HG02852 (cell line): ENCODE results near the gene PZP.
"Not testable (repeated sequence)": the region's sequence is repeated elsewhere in the genome, so short reads cannot be mapped to it uniquely, and the experiment has no call there.

Experiments used
- ATAC-seq: cut with Tn5 transposase; IDR thresholded peaks from one replicate; pipeline ENCODE4 v1.9.1; 2021; ENCODE audit warnings: mild to moderate bottlenecking, moderate library complexity; ENCODE audit not compliant: unreplicated experiment

Gene PZP

DNA sequence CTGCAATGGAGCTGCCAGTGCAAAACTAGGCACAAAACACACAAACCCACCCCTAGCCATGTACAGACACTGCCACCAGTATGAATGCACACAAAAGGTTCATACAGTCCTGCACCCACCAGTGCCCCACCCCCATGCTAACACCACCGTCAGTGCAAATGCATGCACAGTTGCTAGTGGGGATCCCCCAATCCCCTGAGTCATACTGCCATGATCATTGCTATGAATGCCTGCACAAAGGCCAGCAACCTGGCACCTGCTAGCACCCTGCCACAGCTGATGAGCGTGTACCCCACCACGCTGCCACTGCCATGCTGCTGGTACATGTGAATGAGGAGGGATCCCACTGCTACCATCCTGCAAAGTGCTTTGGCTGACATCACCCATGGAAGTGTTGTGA, 23.9 kb downstream of the PZP start:
- ATAC-seq, result no peak

DNA sequence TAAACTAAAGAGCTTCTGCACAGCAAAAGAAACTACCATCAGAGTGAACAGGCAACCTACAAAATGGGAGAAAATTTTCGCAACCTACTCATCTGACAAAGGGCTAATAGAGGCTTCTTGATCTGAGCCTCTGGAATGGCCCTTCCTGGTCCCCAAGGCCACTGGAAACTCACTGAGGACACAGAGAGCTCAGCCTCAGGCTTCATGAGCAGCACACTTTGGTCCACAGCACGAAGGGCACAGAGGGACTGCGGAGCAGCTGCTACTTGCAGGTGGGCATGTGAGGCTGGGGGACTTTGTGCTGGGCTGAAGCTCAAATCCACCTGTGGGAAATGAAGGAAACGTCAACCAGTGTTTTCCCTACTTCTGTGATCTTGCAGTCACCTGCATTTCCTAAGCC, 27.4 kb downstream of the PZP start:
- ATAC-seq, result no peak

DNA sequence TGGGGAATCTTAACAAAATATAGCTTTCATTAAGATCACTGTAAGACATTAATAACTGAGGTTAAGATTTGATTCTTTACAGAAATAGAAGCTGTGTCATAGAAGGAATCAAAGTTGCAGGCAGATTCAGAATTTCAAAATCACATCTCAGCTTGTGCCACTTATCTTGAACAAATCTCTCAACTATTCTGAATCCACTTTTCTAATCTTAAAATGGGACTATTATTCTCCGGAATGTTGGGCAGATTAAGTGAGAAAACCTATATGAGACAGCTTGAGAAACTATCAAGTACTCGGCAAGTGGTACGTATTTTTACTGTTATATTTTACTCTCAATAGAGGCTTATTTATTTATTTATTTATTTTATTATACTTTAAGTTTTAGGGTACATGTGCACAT, 28.4 kb downstream of the PZP start:
- ATAC-seq, result no peak

- no peak for ATAC-seq
Measured at GRCh38 chr12:9169979-9170634, 38.1 kb downstream of the PZP start.

DNA sequence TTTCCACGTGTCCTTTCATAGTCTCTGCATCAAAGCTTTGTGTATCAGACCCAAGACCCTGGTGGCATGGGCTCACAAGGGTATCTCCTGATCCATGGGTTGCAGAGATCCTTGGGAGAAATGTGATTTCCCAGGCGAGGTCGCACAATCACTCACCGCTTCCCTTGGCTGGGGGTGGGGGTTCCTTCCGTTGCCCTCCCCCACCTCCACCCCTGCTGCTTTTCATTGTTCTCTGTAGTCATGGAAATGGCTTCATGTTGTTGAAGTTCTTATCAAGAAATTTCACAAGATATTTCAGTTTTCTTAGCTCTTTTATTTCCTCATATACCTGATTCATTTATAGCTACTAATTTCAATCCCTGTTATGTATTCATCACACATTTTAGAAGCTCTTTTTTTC, 40.9 kb downstream of the PZP start:
- not testable (repeated sequence) for ATAC-seq

DNA sequence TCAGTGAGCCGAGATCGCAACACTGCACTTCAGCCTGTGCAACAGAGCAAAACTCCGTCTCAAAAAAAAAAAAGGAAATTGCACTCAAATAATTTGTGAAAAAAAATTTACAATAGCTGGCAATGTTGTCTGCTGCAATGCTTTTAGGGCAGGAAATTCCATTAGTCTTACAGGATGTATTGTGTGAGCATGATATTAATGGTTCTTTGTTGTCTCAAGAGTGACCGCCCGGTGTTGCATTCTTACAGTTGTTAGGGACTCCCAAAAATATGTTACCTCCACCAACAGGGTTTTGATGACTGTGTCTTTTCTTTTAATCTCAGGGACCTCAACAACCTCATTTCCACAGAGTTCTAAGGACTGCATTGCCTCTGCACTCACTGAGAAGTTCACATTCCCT, 44.8 kb downstream of the PZP start:
- ATAC-seq, result no peak

DNA sequence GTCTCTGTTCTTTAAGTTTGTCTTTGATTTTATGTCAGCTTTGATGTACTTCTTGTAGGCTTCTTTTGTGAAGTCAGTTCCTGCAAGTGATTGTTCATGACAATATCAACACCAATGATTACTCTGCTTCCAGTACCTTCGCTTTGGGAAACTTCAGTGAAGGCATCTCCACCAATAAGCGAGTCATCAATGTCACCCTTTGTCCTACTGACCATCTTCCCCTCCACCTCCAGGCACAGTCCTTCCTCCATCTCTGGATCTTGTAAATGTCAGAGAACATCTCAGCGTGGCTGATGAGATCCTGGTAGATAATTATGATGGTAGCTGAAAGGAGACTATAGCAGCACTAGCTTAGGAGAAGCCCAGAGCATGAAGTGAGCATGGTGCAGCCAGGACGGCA, 52.1 kb downstream of the PZP start:
- ATAC-seq, result no peak

DNA sequence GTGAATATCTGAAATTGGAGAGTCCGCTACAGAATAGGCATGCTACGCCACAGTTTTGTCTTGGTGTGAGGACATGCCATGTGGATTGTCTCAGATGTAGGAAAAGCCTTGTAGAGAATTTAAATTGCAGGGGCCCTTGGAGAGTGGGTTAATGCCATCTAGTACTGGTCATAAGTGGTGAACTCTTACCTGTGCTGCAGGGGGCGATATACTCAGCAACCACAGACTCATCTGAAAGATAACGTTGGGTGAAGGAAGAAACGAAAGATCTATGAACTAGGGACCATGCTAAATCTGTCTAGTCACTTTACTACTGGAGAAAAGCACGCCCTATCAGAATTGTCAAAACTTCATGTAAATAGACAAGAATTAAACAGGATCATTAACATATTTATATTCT, 58.8 kb downstream of the PZP start:
- ATAC-seq, result no peak

- ATAC-seq, result no peak
Measured at GRCh38 chr12:9148926-9149325, 59.3 kb downstream of the PZP start.

DNA sequence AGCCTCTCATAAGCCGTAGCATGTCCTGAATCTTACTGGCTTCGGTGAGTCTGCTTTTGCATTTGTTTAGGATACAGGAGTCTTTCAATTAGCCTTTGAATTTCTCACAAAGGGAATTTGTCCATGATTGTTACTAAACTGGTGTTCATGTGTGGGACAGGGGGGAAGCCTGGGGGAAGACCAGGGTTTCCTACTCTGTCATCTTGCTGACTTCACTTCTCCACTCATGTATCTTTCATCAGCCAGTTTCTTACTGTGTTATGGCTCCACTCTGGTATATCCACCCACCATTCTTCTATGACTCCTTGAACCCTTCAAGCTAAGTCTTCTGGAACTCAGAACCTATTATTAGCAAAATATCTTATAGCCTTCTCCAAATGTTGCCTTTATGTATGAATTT, 60.7 kb downstream of the PZP start:
- ATAC-seq, result no peak

DNA sequence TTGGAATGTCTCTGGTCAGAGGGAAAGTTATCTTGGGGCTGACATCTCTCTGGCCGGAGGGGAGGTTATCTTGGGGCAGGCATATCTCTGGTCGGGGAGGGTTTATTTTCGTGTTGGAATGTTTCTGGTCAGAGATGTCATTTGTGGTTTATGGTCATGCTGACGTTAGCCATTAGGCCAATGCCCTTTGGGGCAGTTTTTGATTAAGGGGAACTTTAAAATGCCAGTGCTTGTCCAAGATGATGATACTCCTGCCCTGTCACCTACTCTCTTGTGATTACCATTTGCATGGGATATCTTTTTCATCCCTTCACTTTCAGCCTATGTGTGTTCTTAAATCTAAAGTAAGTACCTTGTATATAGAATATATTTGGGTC, 63.5 kb downstream of the PZP start:
- no peak for ATAC-seq

GRCh38 chr12:9143929-9144729, 64.1 kb downstream of the PZP start:
- ATAC-seq, result no peak

- ATAC-seq, result no peak
Measured at GRCh38 chr12:9143137-9143536, 65.1 kb downstream of the PZP start.

DNA sequence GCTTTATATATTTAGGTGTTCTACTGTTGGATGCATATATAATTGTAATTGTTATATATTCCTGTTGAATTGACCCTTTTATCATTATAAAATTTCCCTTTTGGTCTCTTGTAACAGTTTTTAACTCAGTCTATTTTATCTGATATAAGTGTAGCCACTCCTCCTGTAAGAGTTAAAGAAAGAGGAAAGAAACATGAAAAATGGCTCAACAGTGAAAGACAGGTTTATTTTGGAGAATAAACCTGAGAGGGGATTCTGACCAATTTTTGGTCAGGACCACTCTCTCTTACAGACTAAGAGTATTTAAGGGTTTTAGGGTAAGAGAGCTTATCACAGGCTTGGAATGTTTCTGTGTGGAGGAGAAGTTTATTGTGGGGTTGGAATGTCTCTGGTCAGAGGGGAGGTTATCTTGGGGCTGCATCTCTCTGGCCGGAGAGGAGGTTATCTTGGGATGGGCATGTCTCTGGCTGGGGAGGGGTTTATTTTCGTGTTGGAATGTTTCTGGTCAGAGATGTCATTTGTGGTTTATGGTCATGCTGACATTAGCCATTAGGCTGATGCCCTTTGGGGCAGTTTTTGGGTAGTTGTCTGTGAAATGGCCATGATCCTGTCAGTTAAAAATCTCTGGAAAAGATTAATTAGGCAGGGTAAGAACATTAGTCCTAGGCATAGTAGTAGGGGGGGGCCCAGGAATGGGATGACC, 68.5 kb downstream of the PZP start:
- ATAC-seq, result not testable (repeated sequence)

DNA sequence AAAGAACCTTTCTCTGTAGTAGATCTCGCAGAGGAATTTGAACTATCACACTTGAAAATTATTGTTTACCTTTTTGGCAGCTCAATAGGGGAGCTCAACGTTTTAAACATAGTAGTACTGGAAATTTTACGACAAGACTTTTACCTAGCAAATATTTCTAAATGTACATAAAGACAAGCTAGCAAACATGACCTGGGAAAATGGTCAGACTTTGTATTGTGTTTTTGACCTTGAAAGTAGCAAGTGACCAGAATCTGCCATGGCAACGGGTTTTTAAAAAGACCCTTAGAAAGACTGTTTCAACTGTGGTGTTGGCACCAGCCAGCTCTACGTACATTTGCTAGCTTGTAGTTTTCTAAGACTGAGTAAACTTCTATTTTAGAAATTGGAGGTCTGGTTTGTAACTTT, 72.3 kb downstream of the PZP start:
- ATAC-seq, result no peak

DNA sequence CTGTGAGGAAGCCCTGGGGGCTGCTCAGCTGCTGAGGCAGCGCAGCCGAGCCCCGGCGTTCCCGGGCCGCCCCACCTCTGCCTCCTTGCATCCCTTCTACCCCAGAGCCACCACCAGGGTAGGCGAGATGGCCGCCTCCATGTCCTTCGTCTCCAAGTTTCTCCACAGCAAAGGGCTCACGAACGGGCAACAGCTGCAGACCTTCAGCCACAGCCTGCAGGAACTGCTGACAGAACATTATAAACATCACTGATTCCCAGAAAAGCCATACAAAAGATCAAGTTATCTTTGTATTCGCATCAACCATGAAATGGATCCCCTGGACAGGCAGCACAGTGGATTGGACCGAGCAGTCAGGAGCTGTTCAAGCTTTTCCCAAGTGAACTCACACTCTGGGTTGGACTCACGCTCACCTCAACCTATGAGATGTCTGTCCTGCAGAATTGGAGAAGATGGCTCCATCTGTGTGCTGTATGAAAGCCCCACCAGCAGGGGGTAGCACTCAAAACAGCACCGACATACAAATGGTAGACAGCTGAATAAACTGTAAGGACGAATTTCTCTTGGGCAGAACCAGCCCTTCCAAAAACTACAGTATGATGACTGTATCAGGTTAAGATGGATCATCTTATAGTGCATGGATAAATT, 73.1 kb downstream of the PZP start:
- no peak for ATAC-seq

DNA sequence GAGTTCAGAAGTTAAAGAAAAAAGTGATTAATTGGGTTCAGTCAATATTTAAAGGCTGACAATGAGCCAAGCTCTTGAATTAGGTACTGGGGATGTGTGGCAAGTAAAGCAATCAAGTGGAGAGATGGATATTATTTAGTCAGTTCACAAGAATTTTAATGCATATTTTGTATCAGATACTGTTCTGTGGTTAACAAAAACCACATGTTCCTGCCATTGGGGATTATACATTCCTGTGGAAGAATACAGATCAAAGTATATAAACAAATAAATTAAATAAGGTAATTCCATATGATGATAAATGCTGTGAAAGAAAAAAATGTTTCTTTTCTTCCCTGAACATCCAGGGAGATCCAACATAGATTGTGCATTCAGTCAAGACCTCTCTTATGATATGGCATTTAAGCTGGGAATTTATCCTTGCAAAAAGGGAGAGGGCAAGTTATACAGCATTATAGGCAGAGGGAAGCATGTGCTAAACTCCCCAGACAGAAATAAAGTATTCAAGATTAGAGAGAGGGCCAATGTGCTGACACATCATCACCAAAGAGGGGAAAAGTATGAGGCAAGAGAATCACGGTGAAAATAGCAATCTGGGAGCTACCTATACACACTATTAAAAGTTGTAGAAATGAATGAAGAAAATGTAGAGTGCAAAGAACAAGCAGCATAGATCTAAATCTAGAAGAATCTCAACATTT, 74.8 kb downstream of the PZP start:
- ATAC-seq, result no peak

GRCh38 chr12:9132008-9132535, 76.1 kb downstream of the PZP start:
- no peak for ATAC-seq

- ATAC-seq, result no peak
Measured at GRCh38 chr12:9130244-9130643, 78.0 kb downstream of the PZP start.

GRCh38 chr12:9127936-9128663, 80.1 kb downstream of the PZP start:
- ATAC-seq, result no peak
